ENCODE results near the gene SEC16B.

DNA sequence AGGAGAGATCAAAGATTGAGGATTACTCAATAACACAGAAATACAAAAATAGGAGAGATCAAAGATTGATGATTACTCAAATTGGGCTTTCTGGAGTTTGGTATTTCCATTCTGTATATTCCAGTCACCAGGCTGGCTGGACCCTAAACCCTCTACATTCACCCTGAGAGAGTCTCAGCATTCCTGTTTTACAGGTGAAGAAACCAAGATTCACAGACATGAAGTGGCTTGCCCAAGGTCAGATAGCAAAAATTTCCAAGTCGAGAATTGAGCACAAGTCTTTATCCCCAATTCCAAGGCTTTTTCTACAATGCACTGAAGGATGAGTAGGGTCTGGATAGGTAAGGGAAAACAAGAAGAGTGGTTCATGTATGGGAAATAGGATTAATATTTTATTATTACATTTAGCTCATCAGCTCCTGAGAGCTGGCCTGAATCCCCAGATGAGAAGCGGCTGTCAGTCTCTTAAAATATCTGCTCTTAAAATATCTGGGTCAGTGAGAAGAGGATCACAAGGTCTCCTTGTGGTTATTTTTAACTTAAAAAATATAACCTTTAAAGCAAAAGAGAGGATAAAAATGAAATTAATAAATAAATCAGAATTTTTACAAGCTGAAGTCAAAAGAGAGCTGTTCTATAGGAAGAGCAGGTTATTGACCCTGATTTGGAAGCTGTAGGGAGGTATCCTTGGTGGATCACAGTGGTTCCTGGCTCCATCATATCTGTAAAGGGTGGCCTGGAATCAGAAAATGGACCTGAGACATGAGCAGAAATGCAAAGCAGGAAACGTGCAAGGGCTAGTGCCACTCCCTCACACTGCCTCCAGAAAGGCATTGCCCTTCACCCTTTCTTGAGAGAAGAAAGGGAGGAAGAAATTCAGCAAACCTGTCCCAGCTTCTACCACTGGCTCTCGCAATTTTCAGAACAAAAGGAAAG lies 29.1 kb upstream of the SEC16B start:
- TF ChIP-seq, protein P1, sequence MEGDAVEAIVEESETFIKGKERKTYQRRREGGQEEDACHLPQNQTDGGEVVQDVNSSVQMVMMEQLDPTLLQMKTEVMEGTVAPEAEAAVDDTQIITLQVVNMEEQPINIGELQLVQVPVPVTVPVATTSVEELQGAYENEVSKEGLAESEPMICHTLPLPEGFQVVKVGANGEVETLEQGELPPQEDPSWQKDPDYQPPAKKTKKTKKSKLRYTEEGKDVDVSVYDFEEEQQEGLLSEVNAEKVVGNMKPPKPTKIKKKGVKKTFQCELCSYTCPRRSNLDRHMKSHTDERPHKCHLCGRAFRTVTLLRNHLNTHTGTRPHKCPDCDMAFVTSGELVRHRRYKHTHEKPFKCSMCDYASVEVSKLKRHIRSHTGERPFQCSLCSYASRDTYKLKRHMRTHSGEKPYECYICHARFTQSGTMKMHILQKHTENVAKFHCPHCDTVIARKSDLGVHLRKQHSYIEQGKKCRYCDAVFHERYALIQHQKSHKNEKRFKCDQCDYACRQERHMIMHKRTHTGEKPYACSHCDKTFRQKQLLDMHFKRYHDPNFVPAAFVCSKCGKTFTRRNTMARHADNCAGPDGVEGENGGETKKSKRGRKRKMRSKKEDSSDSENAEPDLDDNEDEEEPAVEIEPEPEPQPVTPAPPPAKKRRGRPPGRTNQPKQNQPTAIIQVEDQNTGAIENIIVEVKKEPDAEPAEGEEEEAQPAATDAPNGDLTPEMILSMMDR (IDR thresholded peaks at IDR 0.05 in 8 of 11, conservative IDR thresholded peaks at IDR 0.05 in 3 of 11) = no peak
- TF ChIP-seq POLR2AphosphoS5 (IDR thresholded peaks at IDR 0.05) = no peak
- TF ChIP-seq POLR2A (IDR thresholded peaks at IDR 0.05) = no peak
